ENCODE results near the gene BTBD9. TPM values are rescaled to one million over a fixed set of nuclear protein-coding genes. Genes with fewer than 3 reads are reported as not detected.

BTBD9 gene
- total and polyA plus RNA-seq, 2 of the 13 experiments (the other 11 are each of a cell fraction or from before 2014, with no cell fraction given), result 1.2 to 3.0 TPM

DNA sequence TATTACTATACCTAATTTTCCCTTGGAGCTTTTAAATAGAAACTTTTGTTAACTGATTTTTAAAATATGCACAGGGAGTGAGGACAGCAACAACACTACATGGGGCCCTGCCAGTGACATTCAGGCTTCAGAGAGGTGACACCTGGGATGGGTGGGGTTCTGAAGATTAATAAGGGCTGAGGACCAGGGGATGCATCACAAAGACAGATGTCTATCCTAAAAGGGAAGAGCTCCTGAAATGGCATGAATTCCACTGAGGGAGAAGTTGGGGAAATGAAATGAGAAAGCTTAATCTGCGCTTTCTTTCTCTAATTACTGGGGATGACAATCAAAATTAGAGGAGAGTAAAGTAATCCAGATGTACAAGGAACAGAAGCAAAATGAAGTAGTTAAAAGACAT, 162.8 kb downstream of the BTBD9 start:
- no peak overlapping the region for H3K4me3 ChIP-seq (replicated peaks in 1 of 3; ENCODE audit: insufficient read depth in 1 of 3, low read depth in 2 of 3, low read length in 3 of 3)
- BruUV-seq (replicated peaks), result no TSS peak
- H3K79me2 ChIP-seq (ENCODE audit: insufficient read depth, low read length), result no peaks in the 10 kb centered on the region
- H3K27ac ChIP-seq (ENCODE audit: extremely low read length, insufficient read depth, low read length), result no peak overlapping the region
- H3K9me3 ChIP-seq (ENCODE audit: low read length), result no peaks in the 10 kb centered on the region
- in situ Hi-C loops (cut with HindIII; ENCODE audit: extremely low pct_ligation_motif_present, low pct_unique_long_range_greater_than_20kb) (loop anchor here (25.0 kb wide), 1 partner anchor 740 kb away; no protein-coding TSS in a partner anchor), intact Hi-C loops (cut with micrococcal nuclease; ENCODE audit: unreplicated experiment) (no loop called here)
- POLR2A ChIA-PET, result no interaction called here
- H3K36me3 ChIP-seq (replicated peaks in 1 of 2; ENCODE audit: control insufficient read depth in 1 of 2, insufficient read depth in 2 of 2, low read length in 2 of 2), result no peaks in the 10 kb centered on the region
- DNase-seq (ENCODE audit: low spot score) (no peak), FAIRE-seq (no peak), ATAC-seq (no peak)
- WGBS (ENCODE audit: low lambda C conversion rate), result 64% methylated on average over 1 of the region's 1 CpG
- CTCF ChIA-PET (ENCODE audit: low intra/inter-chr PET ratio, low total read pairs), result no interaction called here
- no peaks in the 10 kb centered on the region for H3K27me3 ChIP-seq (ENCODE audit: control insufficient read depth in 1 of 2, insufficient read depth in 2 of 2, low read length in 2 of 2)
- no peak overlapping the region for H3K9ac ChIP-seq (ENCODE audit: insufficient read depth, low read depth, low read length)
- H3K4me1 ChIP-seq (ENCODE audit: insufficient read depth, low read length), result no peaks in the 10 kb centered on the region
- no peak for TF ChIP-seq ZNF160 (CRISPR knock-in tag; IDR thresholded peaks at IDR 0.05)
- no peak overlapping the region for H3K4me2 ChIP-seq (ENCODE audit: low read depth, low read length)
- H4K20me1 ChIP-seq (ENCODE audit: insufficient read depth, low read length), result no peaks in the 10 kb centered on the region
- no peak overlapping the region for H2AFZ ChIP-seq (ENCODE audit: low read length)

DNA sequence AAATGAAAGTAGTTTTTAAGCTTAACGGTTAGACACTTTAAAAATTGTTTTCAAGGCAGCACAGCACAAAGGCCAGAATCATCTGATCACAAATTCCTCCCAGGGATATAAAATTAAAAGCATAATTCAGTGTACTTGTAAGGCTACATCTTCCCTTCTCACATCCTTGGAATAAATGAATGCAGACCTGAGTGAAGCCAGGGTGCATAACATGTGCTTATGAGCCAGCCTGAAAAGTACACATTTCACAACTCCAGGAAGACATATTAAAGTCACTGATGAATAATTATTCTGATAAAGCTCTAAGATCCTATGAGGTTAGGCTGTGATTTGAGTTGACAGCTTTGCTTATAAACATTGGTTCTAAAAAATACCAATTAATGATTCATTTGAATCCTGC, 163.6 kb downstream of the BTBD9 start:
- in situ Hi-C loops (cut with HindIII; ENCODE audit: extremely low pct_ligation_motif_present, low pct_unique_long_range_greater_than_20kb), result loop anchor here (25.0 kb wide), 1 partner anchor 739 kb away; no protein-coding TSS in a partner anchor
- H3K79me2 ChIP-seq (ENCODE audit: insufficient read depth, low read length), result no peaks in the 10 kb centered on the region
- ChIA-PET CTCF (ENCODE audit: low intra/inter-chr PET ratio, low total read pairs) (no interaction called here), POLR2A (no interaction called here)
- H3K4me1 ChIP-seq (ENCODE audit: insufficient read depth, low read length), result no peaks in the 10 kb centered on the region
- DNase-seq (ENCODE audit: low spot score) (no peak), ATAC-seq (no peak), FAIRE-seq (no peak)
- H3K36me3 ChIP-seq (replicated peaks in 1 of 2; ENCODE audit: control insufficient read depth in 1 of 2, insufficient read depth in 2 of 2, low read length in 2 of 2), result no peaks in the 10 kb centered on the region
- no peak overlapping the region for H3K4me2 ChIP-seq (ENCODE audit: low read depth, low read length)
- H3K9me3 ChIP-seq (ENCODE audit: low read length), result no peaks in the 10 kb centered on the region
- H4K20me1 ChIP-seq (ENCODE audit: insufficient read depth, low read length), result no peaks in the 10 kb centered on the region
- no peak overlapping the region for H2AFZ ChIP-seq (ENCODE audit: low read length)
- intact Hi-C loops (cut with micrococcal nuclease; ENCODE audit: unreplicated experiment), result no loop called here
- no peak for TF ChIP-seq ZNF234 (CRISPR knock-in tag; conservative IDR thresholded peaks at IDR 0.05)
- no peak for TF ChIP-seq PHF8 (CRISPR knock-in tag; IDR thresholded peaks at IDR 0.05)
- TF ChIP-seq, protein P1, sequence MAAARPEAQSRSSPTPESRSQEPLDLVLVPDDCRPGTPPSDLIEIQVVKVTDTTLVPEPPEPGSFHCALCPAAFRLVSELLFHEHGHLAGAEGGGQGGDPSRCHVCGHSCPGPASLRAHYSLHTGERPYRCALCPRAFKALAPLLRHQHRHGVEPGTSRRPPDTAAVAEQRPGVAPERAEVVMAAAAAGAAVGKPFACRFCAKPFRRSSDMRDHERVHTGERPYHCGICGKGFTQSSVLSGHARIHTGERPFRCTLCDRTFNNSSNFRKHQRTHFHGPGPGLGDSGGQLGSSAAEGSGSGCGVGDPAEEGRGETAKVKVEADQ (CRISPR knock-in tag; IDR thresholded peaks at IDR 0.05; ENCODE audit: borderline replicate concordance), result no peak
- TF ChIP-seq, protein P2, sequence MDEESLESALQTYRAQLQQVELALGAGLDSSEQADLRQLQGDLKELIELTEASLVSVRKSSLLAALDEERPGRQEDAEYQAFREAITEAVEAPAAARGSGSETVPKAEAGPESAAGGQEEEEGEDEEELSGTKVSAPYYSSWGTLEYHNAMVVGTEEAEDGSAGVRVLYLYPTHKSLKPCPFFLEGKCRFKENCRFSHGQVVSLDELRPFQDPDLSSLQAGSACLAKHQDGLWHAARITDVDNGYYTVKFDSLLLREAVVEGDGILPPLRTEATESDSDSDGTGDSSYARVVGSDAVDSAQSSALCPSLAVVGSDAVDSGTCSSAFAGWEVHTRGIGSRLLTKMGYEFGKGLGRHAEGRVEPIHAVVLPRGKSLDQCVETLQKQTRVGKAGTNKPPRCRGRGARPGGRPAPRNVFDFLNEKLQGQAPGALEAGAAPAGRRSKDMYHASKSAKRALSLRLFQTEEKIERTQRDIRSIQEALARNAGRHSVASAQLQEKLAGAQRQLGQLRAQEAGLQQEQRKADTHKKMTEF (CRISPR knock-in tag; IDR thresholded peaks at IDR 0.05), result no peak
- no peak for TF ChIP-seq MEIS1 (CRISPR knock-in tag; IDR thresholded peaks at IDR 0.05; ENCODE audit: borderline replicate concordance)
- no peak for TF ChIP-seq KMT2A (CRISPR knock-in tag; IDR thresholded peaks at IDR 0.05)
- TF ChIP-seq, protein P3, sequence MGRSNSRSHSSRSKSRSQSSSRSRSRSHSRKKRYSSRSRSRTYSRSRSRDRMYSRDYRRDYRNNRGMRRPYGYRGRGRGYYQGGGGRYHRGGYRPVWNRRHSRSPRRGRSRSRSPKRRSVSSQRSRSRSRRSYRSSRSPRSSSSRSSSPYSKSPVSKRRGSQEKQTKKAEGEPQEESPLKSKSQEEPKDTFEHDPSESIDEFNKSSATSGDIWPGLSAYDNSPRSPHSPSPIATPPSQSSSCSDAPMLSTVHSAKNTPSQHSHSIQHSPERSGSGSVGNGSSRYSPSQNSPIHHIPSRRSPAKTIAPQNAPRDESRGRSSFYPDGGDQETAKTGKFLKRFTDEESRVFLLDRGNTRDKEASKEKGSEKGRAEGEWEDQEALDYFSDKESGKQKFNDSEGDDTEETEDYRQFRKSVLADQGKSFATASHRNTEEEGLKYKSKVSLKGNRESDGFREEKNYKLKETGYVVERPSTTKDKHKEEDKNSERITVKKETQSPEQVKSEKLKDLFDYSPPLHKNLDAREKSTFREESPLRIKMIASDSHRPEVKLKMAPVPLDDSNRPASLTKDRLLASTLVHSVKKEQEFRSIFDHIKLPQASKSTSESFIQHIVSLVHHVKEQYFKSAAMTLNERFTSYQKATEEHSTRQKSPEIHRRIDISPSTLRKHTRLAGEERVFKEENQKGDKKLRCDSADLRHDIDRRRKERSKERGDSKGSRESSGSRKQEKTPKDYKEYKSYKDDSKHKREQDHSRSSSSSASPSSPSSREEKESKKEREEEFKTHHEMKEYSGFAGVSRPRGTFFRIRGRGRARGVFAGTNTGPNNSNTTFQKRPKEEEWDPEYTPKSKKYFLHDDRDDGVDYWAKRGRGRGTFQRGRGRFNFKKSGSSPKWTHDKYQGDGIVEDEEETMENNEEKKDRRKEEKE (IDR thresholded peaks at IDR 0.05), result no peak
- no peak overlapping the region for H3K27ac ChIP-seq (ENCODE audit: extremely low read length, insufficient read depth, low read length)
- H3K27me3 ChIP-seq (ENCODE audit: control insufficient read depth in 1 of 2, insufficient read depth in 2 of 2, low read length in 2 of 2), result no peaks in the 10 kb centered on the region
- BruUV-seq (replicated peaks), result no TSS peak
- no peak overlapping the region for H3K9ac ChIP-seq (ENCODE audit: insufficient read depth, low read depth, low read length)
- WGBS (ENCODE audit: low lambda C conversion rate), result 55% methylated on average over 1 of the region's 1 CpG
- no peak overlapping the region for H3K4me3 ChIP-seq (replicated peaks in 1 of 3; ENCODE audit: insufficient read depth in 1 of 3, low read depth in 2 of 3, low read length in 3 of 3)
